Esophagus muscularis mucosa (tissue), 4 donors: ENCODE data around the gene ARSI.

ENCODE experiments used
- CTCF ChIP-seq, 3 experiments: fragments of 200-600 bp in 2 of 3; fragments of 450-650 bp in 1 of 3; sonication (generic) in 2 of 3; IDR thresholded peaks; one replicate each; pipeline ENCODE4 v1.5.1; 2017 to 2019; ENCODE audit warnings: antibody characterized with exemption in 3 of 3, mild to moderate bottlenecking in 2 of 3, moderate library complexity in 1 of 3
- EP300 ChIP-seq: sonication (generic); formaldehyde crosslinking; IDR thresholded peaks from one replicate; pipeline ENCODE4 v1.6.1; 2017; ENCODE audit warnings: antibody characterized with exemption
- POLR2A ChIP-seq: fragments of 450-650 bp; IDR thresholded peaks from one replicate; pipeline ENCODE4 v1.6.1; 2017; ENCODE audit warnings: antibody characterized with exemption, moderate library complexity, mild to moderate bottlenecking, low read depth
- POLR2AphosphoS5 ChIP-seq, 2 donors: sonication (generic); formaldehyde crosslinking; IDR thresholded peaks; one replicate each; pipeline ENCODE4 v1.6.1; 2017; ENCODE audit warnings: antibody characterized with exemption in 2 of 2

- no peak for TF ChIP-seq CTCF (IDR thresholded peaks at IDR 0.05)
- TF ChIP-seq EP300, result no peak
- TF ChIP-seq POLR2A, result no peak
- no peak for TF ChIP-seq POLR2AphosphoS5 (IDR thresholded peaks at IDR 0.05)
Measured at GRCh38 chr5:150281987-150282386, 20.7 kb downstream of the ARSI start.
